CD4-positive, alpha-beta T cell treated with Interferon gamma for 1 hour (primary cell): Measurements from ENCODE around the gene ANXA4.
A peak's percentile ranks its signal among the peaks of the same experiment; 100 is the strongest.
"Not testable (repeated sequence)": the region's sequence is repeated elsewhere in the genome, so short reads cannot be mapped to it uniquely, and the experiment has no call there.

Experiments
- DNase-seq: peaks from one replicate; pipeline ENCODE4 v3.0.0-alpha.2; 2020

Gene ANXA4

DNA sequence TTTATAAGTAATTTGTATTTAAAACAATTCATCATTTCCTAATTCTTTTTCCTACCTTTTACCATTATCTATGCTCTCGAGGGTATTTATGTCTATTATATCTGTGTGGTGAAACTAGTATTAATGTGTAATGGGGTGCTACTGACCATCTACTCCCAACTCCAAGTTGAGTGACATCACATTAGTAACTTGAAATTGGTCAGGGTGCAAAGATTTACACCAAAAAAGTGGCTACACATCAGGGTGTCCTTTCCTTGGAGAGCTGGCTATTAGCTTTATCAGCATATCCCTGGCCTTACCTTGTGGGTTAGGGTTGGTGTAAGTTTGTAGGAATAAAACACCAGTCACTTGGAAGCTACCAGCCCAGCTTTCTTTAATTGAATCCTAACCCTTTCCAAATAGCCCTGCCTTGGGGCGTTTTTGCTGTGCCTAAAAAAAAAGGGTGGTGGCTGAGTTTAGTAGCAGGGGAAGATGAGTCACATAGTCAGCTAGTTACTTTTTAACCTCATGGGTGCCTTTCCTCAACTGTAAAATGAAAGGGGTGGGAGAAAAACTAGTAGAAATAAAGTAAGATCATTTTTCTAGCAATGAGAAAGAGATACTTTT is 14.0 kb downstream of the ANXA4 start:
- no peak for DNase-seq

DNA sequence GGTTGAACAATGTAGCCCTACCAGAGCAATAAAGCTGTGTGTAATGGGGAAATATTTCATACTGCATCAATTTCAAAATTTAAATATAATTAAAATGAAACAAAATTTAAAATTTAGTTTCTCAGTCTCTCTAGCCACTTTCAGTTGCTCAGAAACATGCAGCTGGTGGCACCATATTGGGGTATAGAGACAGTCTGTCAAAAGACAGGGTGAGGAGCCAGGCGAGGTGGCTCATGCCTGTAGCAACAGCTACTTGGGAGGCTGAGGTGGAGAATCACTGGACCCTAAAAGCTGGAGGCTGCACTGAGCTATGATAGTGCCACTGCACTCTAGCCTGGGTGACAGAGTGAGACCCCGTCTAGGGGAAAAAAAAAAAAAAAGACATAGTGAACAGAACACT is 20.1 kb downstream of the ANXA4 start:
- DNase-seq = no peak

DNA sequence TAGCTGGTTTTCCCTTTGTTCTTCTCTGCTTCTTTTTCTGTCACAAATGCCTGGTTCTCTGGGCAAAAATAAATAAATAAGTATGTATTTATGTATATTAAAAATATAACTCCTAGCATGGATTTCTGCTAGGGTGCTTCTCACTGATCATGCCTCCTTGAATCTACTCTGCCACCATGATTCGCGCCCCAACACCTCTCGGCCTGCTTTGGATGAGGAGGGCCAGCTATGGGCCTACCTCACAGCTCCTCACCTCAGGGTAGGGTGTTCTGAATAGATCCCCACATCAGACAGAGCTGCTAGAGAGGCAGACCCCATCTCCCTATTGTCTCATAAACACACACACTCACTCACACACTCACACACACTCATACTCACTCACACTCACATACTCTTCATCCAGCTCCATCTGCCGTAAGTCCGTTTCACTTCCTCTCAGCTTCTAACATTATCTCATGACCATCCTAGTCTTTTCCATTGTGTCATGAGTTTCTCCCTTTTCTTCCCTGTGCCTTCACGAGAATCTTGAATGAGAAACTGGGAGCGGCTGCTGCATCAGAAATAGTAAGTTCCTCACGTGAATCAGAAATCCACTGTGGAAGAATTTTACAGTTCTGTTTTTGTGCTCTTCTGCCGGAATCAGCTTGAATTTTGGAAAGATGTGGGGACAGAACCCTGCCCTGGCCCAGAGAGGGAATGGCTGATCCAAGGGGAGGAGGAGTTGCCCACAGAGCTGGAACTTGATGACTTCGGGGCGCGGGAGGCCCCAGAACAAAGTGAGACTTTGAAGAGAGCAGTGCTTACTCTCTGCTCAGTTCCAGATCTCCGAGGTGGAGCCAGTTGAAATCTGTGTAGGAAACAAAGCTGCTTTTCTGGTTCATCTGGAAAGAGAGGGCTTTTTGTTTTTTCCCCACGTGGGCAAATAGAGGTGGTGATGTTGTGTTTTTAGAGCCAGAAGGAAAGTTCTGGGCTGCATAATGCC is 20.9 kb downstream of the ANXA4 start:
- no peak for DNase-seq

DNA sequence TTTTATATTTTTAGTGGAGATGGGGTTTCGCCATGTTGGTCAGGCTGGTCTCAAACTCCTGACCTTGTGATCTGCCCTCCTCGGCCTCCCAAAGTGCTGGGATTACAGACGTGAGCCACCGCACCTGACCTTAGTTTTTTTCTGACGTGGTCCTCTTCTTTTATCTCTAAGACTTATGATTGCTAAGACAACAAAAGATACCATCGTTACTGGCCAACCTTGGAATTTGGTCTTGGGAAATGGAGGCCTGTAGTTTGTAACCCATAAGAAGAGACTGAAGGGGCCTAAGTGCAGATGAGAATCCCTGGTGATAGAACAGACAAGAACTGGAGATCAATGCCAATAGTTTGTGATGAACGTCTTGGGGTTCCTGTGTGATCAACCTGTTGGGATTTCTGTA is 21.9 kb downstream of the ANXA4 start:
- not testable (repeated sequence) for DNase-seq

DNA sequence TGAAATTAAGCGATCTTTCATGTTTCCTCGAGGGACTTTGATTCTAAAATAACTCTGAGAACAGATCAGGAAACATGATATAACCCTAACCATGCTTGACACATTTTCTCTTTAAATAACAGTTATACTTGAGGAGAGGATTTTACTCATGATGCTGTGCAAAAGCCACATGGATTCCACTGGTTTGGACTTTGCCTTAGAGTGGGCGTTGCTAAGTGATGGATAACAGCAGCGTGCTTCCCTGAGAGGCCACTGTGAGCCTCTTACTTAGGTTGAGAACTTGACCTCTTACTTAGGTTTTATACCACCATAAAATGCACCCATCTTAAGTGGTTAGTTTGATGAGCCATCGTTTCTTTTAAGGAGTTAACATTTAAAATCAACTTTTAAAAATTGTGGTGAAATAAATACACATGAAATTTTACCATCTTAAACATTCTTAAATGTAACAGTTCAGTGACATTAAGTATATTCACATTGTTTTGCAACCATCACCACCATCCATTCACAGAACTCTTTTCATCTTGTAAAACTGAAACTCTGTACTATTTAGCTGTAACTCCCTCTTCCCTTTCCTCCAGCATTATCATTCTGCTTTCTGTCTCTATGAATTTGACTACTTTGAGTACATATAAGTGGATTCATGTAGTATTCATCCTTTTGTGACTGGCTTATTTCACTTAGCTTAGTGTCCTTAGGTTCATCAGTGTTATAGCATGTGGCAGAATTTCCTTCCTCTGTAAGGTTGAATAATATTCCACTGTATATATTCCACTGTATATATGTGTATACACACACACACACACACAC is 22.6 kb downstream of the ANXA4 start:
- DNase-seq = no peak

DNA sequence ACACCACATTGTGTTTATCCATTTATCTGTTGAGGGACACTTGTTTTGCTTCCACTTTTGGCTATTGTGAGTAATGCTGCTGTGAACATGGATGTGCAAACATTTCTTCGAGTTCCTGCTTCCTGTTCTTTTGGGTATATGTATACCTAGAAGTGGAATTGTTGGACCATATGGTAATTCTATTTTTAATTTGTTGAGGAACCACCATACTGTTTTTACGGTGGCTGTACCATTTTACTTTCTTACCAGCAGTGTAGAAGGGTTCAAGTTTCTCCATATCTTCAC is 23.1 kb downstream of the ANXA4 start:
- no peak for DNase-seq

DNA sequence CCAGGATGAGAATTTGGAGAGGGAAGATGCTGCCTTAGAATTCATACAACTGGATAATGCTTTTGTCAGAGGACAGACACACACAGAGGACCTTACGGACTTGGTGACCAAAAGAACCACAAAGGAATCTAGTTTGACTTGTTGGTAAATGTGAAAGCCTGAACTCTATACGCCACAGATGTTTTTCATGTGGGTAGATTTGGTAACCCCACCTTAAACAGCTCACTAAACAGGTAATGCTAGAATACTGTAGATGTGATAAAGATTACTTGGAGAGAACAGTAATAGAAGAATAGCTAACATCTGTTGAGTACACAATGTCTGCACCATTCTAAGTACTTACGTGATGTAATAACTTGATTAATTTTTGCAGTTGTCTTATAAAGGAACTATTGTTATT is 24.1 kb downstream of the ANXA4 start:
- DNase-seq = no peak

DNA sequence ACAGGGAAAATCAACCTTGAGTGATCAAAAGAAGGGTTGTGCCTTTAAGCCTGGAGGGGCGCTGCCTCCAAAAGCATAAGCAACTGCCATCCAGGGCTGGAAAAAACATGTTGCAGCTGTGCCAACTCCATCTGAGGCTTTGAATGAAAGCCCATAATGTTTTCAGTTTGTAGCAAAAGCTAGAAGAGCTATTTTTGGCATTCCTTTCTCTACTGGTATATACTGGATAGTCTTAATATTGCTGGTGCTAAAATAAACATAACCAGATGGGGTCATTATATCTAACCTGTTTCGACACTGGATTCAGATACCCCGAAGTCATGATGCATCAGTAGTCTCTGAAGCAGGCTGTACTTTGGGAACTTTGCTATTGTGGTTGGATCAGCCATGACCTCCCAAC is 25.1 kb downstream of the ANXA4 start:
- no peak for DNase-seq

DNA sequence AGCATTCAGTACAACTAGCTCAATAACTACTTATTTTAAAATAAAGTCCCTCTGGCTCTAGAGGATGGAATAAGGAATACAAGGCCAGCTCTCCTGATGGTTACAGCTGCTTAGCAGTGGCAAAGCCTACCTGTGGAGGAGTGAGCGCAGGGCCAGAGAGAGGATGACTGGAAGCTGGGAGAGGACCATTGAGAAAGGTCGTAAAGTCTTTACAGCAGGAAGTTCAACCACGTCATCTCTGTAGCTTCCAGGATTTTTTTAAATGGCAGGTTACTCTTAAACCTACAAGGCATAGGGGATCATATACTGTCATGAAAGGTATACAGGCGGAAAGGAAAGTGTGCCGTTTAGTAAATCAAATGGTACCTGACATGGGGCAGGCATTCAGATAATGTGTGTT is 26.3 kb downstream of the ANXA4 start:
- no peak for DNase-seq

DNA sequence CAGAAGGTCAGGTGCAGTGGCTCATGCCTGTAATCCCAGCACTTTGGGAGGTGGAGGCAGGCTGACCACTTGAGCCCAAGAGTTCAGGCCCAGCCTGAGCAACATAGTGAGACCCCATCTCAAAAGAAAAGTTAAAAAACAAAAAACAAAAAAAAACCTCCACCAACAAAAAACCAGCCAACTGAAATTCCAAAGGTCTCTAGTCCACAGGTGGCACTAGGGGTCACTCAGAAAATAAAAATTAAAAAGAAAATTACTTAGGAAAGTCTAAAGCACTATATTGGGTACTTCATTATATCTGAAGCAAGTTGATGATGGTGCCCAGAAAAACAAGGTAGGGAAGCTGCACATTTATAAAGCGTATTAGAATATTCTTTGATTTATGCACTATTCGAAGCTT is 26.9 kb downstream of the ANXA4 start:
- no peak for DNase-seq

DNA sequence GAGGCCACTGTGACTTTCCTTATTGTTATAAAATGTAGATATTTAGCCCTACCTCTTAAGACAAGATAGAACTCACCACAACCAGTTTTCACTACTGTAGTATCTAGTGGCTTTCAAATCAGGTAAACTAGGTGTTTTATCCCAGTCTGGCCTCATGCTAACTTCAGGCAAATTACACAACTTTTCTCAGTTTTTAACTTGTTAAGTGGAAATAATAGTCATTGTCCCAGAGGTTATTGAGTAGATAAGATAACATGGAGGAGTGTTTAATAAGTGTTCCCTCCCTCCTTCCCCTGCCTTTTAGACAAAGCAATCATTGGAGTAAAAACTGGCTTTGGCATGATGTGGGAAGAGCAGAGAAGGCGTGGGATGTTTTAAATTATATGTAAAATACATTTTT is 27.3 kb downstream of the ANXA4 start:
- DNase-seq = no peak

DNA sequence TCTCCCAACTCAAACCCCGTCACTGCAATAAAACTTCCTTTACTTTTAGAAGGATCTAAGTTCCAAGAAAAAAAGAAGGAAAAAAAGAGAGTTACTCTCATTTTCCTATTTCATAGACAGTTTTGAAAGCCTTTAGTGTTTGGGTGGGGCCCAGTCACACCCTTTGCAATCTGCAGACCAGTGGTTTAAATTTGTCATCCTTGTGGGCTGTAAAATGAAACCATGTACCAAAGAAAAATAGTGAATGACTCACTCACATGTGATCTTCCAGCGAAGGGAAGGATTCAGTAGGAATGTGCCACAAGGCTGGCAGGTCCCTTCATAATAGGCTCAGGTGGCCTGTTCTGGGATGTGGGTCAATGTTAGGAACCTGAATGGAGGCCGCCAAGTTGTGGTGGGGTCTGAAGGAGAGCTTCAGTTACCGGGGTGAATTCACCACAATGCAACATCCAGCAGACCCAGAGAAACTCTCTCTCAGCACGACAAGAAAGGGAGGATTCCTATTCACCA is 28.3 kb downstream of the ANXA4 start:
- peak; percentile 3 for DNase-seq

DNA sequence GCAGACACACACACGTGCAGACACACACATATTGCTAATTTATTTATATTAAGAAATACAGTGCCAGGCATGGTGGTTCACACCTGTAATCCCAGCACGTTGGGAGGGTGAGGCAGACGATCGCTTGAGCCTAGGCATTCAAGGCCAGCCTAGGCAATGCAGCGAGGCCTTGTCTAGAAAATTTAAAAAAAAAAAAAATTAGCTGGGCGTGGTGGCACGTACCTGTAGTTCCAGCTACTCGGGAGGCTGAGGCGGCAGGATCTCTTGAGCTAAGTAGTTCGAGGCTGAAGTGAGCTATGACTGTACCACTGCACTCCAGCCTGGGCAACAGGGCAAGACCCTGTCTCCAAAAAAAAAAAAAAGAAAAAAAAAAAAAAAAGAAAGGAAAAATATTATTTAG is 28.8 kb downstream of the ANXA4 start:
- no peak for DNase-seq

DNA sequence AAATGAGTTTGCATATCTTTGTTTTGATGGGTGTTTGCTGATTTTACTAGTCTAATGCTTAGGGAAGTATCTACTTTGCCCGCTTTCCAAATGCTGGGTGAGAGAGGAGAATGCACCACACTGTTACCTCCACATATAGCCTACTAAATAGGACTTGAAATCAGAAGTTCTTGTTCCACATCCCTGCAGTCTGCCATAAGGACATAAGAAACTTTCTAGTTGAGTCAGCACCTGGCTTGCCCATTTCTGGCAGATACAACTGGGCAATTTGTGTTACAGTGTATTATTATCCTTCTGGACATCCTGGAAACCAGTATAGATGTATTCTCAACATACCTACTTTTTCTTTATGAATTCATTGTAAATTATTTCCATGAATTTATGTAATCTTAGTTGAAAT is 29.5 kb downstream of the ANXA4 start:
- no peak for DNase-seq

DNA sequence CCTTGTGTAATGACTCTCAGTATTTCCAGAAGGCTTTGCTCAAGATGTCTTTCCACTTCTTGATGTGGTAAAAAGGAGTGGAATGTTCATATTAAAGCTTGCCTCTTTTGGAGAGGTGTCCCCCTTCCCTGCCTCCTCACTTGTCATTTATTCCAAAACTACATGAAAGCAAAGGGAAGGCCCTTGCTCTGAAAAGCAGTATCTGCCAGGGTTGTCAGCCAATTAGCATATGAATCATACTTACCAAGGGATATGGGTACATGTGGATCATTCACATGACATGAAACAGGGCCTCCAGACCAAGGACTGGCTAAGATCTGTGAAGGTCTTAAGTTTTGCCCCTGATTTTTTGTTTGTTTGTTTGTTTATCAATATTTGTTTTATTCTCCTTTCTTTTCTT is 31.3 kb downstream of the ANXA4 start:
- no peak for DNase-seq

DNA sequence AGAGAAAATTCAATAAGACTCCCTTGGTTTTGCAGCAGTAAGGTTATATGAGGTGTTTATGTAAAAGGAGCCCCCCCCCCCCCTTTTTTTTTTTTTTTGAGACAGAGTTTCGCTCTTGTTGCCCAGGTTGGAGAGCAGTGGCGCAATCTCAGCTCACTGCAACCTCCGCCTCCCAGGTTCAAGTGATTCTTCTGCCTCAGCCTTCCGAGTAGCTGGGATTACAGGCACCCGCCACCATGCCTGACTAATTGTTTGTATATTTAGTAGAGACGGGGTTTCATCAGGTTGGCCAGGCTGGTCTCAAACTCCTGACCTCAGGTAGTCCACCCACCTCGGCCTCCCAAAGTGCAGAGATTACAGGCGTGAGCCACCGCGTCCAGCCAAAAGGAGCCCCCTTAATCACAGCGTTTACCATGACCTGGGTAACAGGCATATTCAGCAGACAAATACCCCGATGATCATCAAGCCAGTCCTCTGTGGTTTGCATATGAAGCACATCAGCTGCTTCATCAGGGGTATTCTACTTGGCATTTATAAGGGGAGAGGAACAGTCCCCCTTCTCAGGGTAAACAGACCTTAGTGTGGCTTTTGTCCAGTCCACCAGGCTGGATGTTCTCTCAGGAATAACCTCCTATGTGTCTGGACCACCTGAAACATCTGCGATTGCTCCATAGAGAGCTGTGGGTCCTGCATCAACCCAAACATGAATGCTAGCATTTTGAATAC is 32.5 kb downstream of the ANXA4 start:
- DNase-seq = not testable (repeated sequence)

DNA sequence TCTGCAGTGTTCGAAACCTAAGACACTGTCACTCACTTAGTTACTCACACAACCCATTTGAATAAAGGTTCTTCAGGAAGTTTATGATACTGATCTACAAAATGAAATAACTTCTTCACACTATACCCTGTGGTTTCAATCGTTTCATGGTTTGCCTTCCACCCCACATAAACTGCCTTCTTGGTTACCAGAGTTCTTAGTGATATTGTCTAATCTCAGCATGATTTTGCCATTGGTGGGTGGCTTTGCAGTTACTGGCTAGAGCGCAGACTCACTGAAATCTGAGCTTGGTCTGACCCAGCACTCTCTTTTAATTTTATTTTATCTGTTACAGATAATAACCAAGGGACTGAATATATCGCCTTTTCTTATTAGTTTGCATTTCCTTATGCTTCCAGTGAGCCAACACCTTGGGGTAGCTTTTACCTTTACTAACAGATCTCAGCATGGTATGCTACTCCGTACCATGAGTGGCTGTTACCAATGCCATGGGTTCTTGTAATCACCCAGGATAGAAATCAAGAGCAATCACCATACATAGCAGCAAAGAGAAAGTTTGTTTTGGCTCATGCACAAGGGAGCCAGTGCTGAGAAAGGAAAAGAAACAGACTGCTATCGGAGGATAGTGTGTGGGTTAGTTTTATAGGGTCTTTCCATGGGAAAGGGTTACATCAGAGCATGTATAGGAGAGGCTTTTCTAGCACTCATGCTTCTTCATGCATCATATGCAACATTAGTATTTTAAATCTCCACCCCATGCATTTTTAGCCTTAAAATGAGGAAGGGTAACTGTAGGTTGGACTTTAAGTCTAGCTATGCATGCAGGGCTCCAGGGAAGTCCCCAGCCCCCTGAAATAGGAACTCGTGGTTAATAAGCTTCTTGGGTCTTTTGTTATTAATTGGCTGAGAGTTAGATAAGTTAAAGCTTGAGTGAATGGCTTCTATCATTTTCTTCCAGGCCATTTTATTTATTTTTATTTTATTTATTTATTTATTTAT is 33.3 kb downstream of the ANXA4 start:
- DNase-seq = peak; percentile 9

DNA sequence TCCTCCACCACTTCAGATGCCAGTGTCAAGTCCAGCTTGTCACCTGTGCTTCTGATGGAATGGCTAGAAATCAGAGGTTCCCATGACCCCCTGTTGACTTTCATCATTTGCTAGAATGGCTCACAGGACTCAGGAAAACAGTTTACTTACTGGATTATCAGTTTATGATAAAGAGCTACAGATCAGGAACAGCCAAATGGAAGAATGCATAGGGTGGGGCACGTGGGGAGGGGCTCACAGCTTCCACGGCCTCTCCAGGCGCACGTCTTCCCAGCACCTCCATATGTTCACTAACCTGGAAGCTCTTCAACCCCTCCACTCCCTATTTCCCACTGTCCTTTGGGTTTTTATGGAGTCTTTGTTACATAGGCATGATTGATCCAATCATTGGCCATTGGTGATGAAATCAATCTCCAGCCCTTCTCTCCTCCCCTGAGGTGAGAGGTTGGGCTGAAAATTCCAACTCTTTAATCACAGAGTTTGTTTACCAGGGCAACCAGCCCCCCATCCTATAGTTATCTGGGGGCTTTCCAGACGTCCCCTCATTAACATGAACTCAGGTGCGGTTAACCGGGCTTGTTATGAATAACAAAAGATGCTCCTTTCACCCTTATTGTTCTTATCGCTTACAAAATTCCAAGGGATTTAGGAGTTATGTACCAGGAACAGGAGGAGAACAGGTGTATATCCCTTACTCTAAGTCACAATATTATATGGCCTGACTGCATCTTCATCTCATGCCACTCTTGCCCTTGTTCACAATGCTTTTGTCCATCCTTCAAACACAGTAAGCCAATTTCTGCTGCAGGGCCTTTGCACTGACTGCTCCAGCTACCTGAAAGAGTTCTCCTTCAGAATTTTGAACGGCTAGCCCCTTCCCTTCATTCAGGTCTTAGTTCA is 35.2 kb downstream of the ANXA4 start:
- DNase-seq = no peak

DNA sequence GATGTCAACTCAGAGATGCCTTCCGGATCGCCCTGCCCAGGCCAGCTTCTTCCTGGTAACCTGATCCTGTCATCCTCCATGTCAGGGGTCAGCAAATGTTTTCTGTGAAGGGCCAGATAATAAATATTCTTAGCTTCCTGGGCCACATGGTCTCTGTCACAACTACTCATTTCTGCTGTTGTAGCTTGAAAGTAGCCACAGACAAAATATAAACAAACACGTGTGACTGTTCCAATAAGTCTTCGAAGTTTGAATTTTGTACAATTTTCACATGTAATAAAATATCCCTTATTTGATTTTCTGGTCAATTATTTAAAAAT is 35.8 kb downstream of the ANXA4 start:
- DNase-seq = no peak

DNA sequence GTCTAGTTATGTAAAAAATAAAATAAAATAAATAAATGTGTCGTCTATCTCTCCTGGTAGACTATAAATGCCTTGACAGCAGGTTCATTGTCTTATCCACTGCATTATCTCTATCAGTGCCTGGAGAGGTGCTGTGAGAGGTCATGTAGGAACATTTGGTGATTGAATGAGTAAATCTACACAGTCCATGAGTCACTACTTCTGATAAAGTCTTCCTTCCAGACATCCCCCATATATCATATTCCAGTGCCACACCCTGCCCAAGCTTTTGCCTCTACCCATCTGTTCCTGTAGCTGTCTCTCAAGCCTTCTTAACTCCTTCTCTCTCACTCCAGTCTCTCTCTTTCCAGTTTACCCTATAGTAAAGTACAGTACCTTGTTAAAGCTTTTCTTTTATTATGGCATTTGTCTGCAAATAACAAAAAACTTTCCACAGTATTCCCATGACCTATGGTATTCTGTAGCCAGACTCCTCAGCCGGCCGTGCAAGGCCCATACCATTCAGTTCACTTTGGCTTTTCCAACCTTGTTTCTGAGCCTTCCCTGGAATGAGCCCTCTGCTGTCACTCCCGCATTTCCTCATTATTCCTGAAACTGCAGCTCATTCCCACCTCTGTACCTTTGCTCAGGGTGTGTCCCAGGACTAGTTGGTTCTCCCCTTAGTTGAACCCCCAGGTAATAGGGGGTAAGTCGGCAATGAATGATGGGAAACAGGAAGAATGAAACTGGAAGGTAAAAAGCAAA is 37.5 kb downstream of the ANXA4 start:
- DNase-seq = no peak
